SKM-1 treated with dmso at 0.1 percent for 144 hours (cell line): Measurements from ENCODE around the gene FOCAD.
A peak's percentile ranks its signal among the peaks of the same experiment; 100 is the strongest.

Experiments used
- DNase-seq: peaks from one replicate; lab custom pipeline; 2025; ENCODE audit not compliant: unreplicated experiment; lab: John Stamatoyannopoulos, UW

The FOCAD gene

GRCh38 chr9:20788526-20789451, 104.7 kb downstream of the FOCAD start:
- DNase-seq, result no peak

- DNase-seq, result no peak
Observed at GRCh38 chr9:20790721-20791120, 106.7 kb downstream of the FOCAD start.

GRCh38 chr9:20791682-20792081, 107.6 kb downstream of the FOCAD start:
- no peak for DNase-seq

GRCh38 chr9:20804489-20805250, 120.6 kb downstream of the FOCAD start:
- peak; percentile 6 for DNase-seq

GRCh38 chr9:20805766-20806165, 121.7 kb downstream of the FOCAD start:
- no peak for DNase-seq

- DNase-seq, result no peak
Observed at GRCh38 chr9:20808002-20808401, 123.9 kb downstream of the FOCAD start.

- DNase-seq, result no peak
Observed at GRCh38 chr9:20811872-20812271, 127.8 kb downstream of the FOCAD start.

- DNase-seq, result no peak
Observed at GRCh38 chr9:20815923-20816703, 132.1 kb downstream of the FOCAD start.

GRCh38 chr9:20823051-20823450, 139.0 kb downstream of the FOCAD start:
- no peak for DNase-seq

GRCh38 chr9:20831028-20831427, 147.0 kb downstream of the FOCAD start:
- no peak for DNase-seq

- DNase-seq, result no peak
Observed at GRCh38 chr9:20832775-20833174, 148.7 kb downstream of the FOCAD start.

GRCh38 chr9:20835377-20836286, 151.6 kb downstream of the FOCAD start:
- DNase-seq, result no peak

GRCh38 chr9:20837166-20837565, 153.1 kb downstream of the FOCAD start:
- no peak for DNase-seq

GRCh38 chr9:20838218-20838617, 154.2 kb downstream of the FOCAD start:
- no peak for DNase-seq

- DNase-seq, result no peak
Observed at GRCh38 chr9:20844916-20845315, 160.9 kb downstream of the FOCAD start.

GRCh38 chr9:20848490-20848889, 164.4 kb downstream of the FOCAD start:
- DNase-seq, result no peak

- DNase-seq, result no peak
Observed at GRCh38 chr9:20853866-20854265, 169.8 kb downstream of the FOCAD start.

GRCh38 chr9:20854444-20854843, 170.4 kb downstream of the FOCAD start:
- no peak for DNase-seq

- DNase-seq, result no peak
Observed at GRCh38 chr9:20863945-20864344, 179.9 kb downstream of the FOCAD start.

GRCh38 chr9:20865347-20865746, 181.3 kb downstream of the FOCAD start:
- DNase-seq, result no peak
